Keratinocyte (primary cell): ENCODE measurements around the gene CMTM8. TPM values are rescaled to one million over a fixed set of nuclear protein-coding genes. Genes with fewer than 3 reads are reported as not detected.

Experiments
- DNase-seq: peaks from one replicate; pipeline ENCODE4 v3.0.0-alpha.2; 2011; ENCODE audit warnings: low read depth, missing footprints, low spot score
- FAIRE-seq: peaks from 2 replicates; lab custom pipeline; 2011; peaks lifted over from hg19 to GRCh38; lab: Jason Lieb, UNC
- H2AFZ ChIP-seq: 2 replicates; pipeline ENCODE4 v1.6.0; 2012; ENCODE audit warnings: low read length, control low read depth, inconsistent platforms; ENCODE audit not compliant: control insufficient read depth
- H3K27ac ChIP-seq: 2 replicates; pipeline ENCODE4 v1.5.1; 2011; ENCODE audit warnings: low read length; ENCODE audit not compliant: control insufficient read depth, insufficient read depth
- H3K27me3 ChIP-seq: 3 replicates; pipeline ENCODE4 v1.6.0; 2011; ENCODE audit warnings: low read length; ENCODE audit not compliant: control insufficient read depth, insufficient read depth; ENCODE audit errors: extremely low read depth
- H3K36me3 ChIP-seq, 2 experiments: 2 replicates in 1 of 2; 3 replicates in 1 of 2; pipeline ENCODE4 v1.5.1; 2011; ENCODE audit warnings: low read length in 2 of 2, mild to moderate bottlenecking in 1 of 2; ENCODE audit not compliant: control insufficient read depth in 2 of 2, insufficient read depth in 2 of 2; ENCODE audit errors: extremely low read depth in 1 of 2
- H3K4me1 ChIP-seq: 3 replicates; pipeline ENCODE4 v1.5.1; 2011; ENCODE audit warnings: low read length; ENCODE audit not compliant: control insufficient read depth, insufficient read depth; ENCODE audit errors: extremely low read depth
- H3K4me2 ChIP-seq: 3 replicates; pipeline ENCODE4 v1.6.0; 2011; ENCODE audit warnings: low read depth, low read length; ENCODE audit not compliant: control insufficient read depth, insufficient read depth; ENCODE audit errors: extremely low read depth
- H3K4me3 ChIP-seq, 3 experiments: fragments of 200-600 bp in 1 of 3; sonication (generic) in 1 of 3; 2 replicates in 2 of 3; 3 replicates in 1 of 3; pipeline ENCODE4 v1.5.1; 2011 to 2016; ENCODE audit warnings: low read length in 3 of 3, mild to moderate bottlenecking in 3 of 3, control low read depth in 2 of 3, inconsistent platforms in 1 of 3, low read depth in 1 of 3, mixed read lengths in 1 of 3, mixed run types in 1 of 3, moderate library complexity in 1 of 3; ENCODE audit not compliant: control insufficient read depth in 2 of 3, insufficient read depth in 2 of 3; ENCODE audit errors: extremely low read depth in 1 of 3
- H3K79me2 ChIP-seq: 2 replicates; pipeline ENCODE4 v1.6.0; 2012; ENCODE audit warnings: low read length; ENCODE audit not compliant: control insufficient read depth, insufficient read depth
- H3K9ac ChIP-seq: 3 replicates; pipeline ENCODE4 v1.6.0; 2011; ENCODE audit warnings: low read length; ENCODE audit not compliant: control insufficient read depth, insufficient read depth; ENCODE audit errors: extremely low read depth
- H3K9me1 ChIP-seq: 3 replicates; pipeline ENCODE4 v1.6.0; 2011; ENCODE audit warnings: low read length; ENCODE audit not compliant: control insufficient read depth, insufficient read depth; ENCODE audit errors: extremely low read depth
- H3K9me3 ChIP-seq: 2 replicates; pipeline ENCODE4 v1.5.1; 2012; ENCODE audit warnings: low read depth, low read length; ENCODE audit not compliant: control insufficient read depth
- H4K20me1 ChIP-seq: 3 replicates; pipeline ENCODE4 v1.6.0; 2011; ENCODE audit warnings: low read length; ENCODE audit not compliant: control insufficient read depth, insufficient read depth; ENCODE audit errors: extremely low read depth
- EZH2 ChIP-seq: IDR thresholded peaks from one replicate; pipeline ENCODE4 v1.6.1; 2012; ENCODE audit warnings: inconsistent platforms, mild to moderate bottlenecking, low read length, moderate library complexity
- dilution Hi-C: fragments of 300-500 bp; cut with MboI; formaldehyde crosslinking; loops from one replicate; pipeline ENCODE4 v1.7.0; 2020; ENCODE audit warnings: low sequenced_read_pairs; ENCODE audit not compliant: extremely low pct_ligation_motif_present
- polyA plus RNA-seq, 5 experiments: library from polyadenylated mRNA; depleted of rRNA in 3 of 5; stranded (reverse) in 3 of 5; stranded (forward) in 1 of 5; unstranded in 1 of 5; fragments of >200 nt; gene quantifications; 1 replicate in 1 of 5; 2 replicates in 3 of 5; 3 replicates in 1 of 5; pipeline versions ENCODE4 v1.2.1 to v1.2.3, GENCODE V29; 2011 to 2012; ENCODE audit warnings: missing spikeins in 2 of 5, low read depth in 1 of 5, low replicate concordance in 1 of 5
- TF ChIP-seq, protein P1 (sequence below), 3 experiments: IDR thresholded peaks in 1 of 3; conservative IDR thresholded peaks in 1 of 3; optimal IDR thresholded peaks in 1 of 3; 2 replicates in 2 of 3; 3 replicates in 1 of 3; pipeline versions ENCODE3 to v1.5.1; 2011; ENCODE audit warnings: low read length in 3 of 3, mild to moderate bottlenecking in 3 of 3, moderate library complexity in 2 of 3, control low read depth in 1 of 3, inconsistent platforms in 1 of 3; ENCODE audit not compliant: insufficient read depth in 2 of 3; ENCODE audit errors: extremely low read depth in 1 of 3

CMTM8 gene
- polyA plus RNA-seq, 1 donor (not counting 4 experiments of a cell fraction or from before 2014, with no cell fraction given): 1.6 TPM

DNA sequence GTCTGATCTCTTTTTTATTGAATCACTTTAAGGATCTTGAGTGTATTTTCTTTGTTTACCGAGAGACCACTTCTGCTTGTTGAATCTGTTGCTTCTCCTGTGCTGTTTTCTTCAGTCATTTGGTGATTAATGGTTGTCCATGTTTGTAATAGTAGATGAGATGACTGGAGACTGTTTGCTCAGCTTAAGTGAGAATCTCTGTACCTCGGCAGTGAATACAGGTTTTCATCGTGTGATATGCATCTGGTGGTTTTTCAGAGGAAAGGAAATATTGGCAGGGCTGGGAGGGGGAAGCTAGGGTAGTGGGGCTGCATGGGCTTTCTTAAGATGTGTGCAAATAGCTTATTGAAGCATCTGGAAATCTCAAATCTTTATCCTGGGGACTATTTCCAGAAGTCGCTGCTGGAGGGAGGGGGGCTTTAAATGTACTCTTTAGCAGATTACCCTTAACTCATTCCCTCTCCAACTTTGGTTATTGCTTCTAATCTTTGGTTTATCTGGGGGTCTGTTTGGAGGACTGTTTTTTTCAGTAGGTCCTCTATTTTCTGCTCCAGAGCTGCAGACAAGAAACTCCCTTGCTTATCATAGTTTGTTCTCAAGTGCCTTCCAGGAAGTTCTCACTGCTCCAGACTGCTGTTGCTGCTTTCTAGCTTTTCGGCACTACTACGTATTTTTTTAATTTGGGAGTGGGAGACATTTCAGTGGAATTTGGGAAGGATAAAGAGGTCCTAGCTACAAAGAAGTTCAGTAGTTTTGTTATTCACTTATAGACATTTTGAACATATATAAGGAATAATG lies 19.4 kb downstream of the CMTM8 start:
- DNase-seq: no peak

DNA sequence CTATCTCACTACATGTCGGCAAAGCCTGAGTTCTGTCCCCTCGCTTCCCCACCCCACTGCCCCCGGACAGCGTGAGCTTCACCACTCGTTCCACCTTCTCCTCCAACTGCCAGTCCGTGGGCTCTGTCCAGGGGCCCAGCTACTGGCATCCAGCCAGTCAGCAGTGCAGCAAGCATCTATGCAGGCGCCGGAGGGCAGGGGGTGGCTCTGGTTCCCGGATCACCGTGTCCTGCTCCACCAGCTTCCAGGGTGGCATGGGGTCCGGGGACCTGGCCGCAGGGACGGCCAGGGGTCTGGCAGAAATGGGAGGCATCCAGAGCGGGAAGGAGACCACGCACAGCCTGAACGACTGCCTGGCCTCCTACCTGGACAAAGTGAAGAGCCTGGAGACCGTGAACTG lies 20.4 kb downstream of the CMTM8 start:
- FAIRE-seq (no peak), DNase-seq (no peak)
- Histone ChIP-seq H2AFZ (no peak overlapping the region), H3K9me3 (no peaks in the 10 kb centered on the region), H4K20me1 (no peaks in the 10 kb centered on the region), H3K9me1 (no peaks in the 10 kb centered on the region), H3K9ac (no peak overlapping the region), H3K27ac (no peak overlapping the region), H3K4me3 (no peak overlapping the region), H3K79me2 (no peaks in the 10 kb centered on the region), H3K4me1 (no peaks in the 10 kb centered on the region), H3K4me2 (no peak overlapping the region), H3K27me3 (no peaks in the 10 kb centered on the region), H3K36me3 (no peaks in the 10 kb centered on the region)
- TF ChIP-seq EZH2: no peak
- TF ChIP-seq, protein P1, sequence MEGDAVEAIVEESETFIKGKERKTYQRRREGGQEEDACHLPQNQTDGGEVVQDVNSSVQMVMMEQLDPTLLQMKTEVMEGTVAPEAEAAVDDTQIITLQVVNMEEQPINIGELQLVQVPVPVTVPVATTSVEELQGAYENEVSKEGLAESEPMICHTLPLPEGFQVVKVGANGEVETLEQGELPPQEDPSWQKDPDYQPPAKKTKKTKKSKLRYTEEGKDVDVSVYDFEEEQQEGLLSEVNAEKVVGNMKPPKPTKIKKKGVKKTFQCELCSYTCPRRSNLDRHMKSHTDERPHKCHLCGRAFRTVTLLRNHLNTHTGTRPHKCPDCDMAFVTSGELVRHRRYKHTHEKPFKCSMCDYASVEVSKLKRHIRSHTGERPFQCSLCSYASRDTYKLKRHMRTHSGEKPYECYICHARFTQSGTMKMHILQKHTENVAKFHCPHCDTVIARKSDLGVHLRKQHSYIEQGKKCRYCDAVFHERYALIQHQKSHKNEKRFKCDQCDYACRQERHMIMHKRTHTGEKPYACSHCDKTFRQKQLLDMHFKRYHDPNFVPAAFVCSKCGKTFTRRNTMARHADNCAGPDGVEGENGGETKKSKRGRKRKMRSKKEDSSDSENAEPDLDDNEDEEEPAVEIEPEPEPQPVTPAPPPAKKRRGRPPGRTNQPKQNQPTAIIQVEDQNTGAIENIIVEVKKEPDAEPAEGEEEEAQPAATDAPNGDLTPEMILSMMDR (optimal IDR thresholded peaks at IDR 0.05 in 1 of 3, IDR thresholded peaks at IDR 0.05 in 1 of 3, conservative IDR thresholded peaks at IDR 0.05 in 1 of 3; ENCODE audit: extremely low read depth in 1 of 3, insufficient read depth in 2 of 3, low read length in 3 of 3): no peak
- dilution Hi-C loops: no loop called here

More for the DNA sequence above, 19.4 kb downstream of the CMTM8 start:
- no peak overlapping the region for H3K4me2 ChIP-seq
- no peaks in the 10 kb centered on the region for H3K9me1 ChIP-seq
- no peak for FAIRE-seq
- no peak overlapping the region for H2AFZ ChIP-seq
- no peaks in the 10 kb centered on the region for H4K20me1 ChIP-seq
- no peak overlapping the region for H3K9ac ChIP-seq
- dilution Hi-C loops: no loop called here
- no peaks in the 10 kb centered on the region for H3K4me1 ChIP-seq
- H3K27me3 ChIP-seq: no peaks in the 10 kb centered on the region
- H3K36me3 ChIP-seq: no peaks in the 10 kb centered on the region
- H3K4me3 ChIP-seq: no peak overlapping the region
- no peaks in the 10 kb centered on the region for H3K79me2 ChIP-seq
- TF ChIP-seq EZH2: no peak
- TF ChIP-seq, protein P1 (optimal IDR thresholded peaks at IDR 0.05 in 1 of 3, IDR thresholded peaks at IDR 0.05 in 1 of 3, conservative IDR thresholded peaks at IDR 0.05 in 1 of 3; ENCODE audit: extremely low read depth in 1 of 3, insufficient read depth in 2 of 3, low read length in 3 of 3): no peak
- no peak overlapping the region for H3K27ac ChIP-seq
- H3K9me3 ChIP-seq: no peaks in the 10 kb centered on the region
